ENCODE data around the gene SVBP. TPM values are rescaled to one million over a fixed set of nuclear protein-coding genes. Genes with fewer than 3 reads are reported as not detected.
A peak's percentile ranks its signal among the peaks of the same experiment; 100 is the strongest.

Gene SVBP
- total and polyA plus RNA-seq, 5 donors from 2014 or later = 24.4 to 126 (median 82.9) TPM

DNA sequence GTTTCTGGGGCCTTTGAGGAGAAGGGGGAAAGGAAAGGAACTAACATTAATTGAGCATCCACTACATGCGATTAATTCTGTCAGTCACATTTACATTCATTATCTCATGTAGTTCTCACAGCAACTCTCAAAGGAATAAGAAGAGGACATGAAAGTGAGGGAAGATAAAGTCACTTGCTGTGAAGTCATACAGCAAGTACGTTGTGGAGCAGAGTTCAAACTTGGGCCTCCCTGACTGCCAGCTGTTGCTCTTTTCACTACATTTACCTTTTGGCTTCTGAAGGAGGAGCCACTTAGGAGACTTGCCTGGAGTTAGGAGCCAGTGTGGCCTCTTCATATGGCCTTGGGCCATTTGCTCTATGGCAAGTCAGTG is 35.4 kb upstream of the SVBP start:
- H3K27me3 ChIP-seq (ENCODE audit: control insufficient read depth, insufficient read depth, low read length) = no peaks in the 10 kb centered on the region
- no peak overlapping the region for H3K4me3 Mint-ChIP-seq
- no peak overlapping the region for H3K27ac Mint-ChIP-seq
- ATAC-seq (ENCODE audit: low read depth in 2 of 2) (no peak), DNase-seq (no peak)
- H3K9me3 ChIP-seq (ENCODE audit: control insufficient read depth in 2 of 2, low read length in 2 of 2) = no peaks in the 10 kb centered on the region
- peaks cover 26% of the 10 kb centered on the region for H3K36me3 Mint-ChIP-seq
- no peaks in the 10 kb centered on the region for H3K27me3 Mint-ChIP-seq
- peaks cover 14% of the 10 kb centered on the region for H3K36me3 ChIP-seq (ENCODE audit: control insufficient read depth, insufficient read depth, low read length)
- H3K9me3 Mint-ChIP-seq = peaks cover 0 to 4% (median 0%) of the 10 kb centered on the region in 7 donors
- H3K4me1 ChIP-seq (ENCODE audit: control insufficient read depth, insufficient read depth, low read length, poor library complexity, severe bottlenecking) = peaks cover 19% of the 10 kb centered on the region
- peaks cover 11 to 23% (median 19%) of the 10 kb centered on the region in 4 donors for H3K4me1 Mint-ChIP-seq
- no peak overlapping the region for H3K27ac ChIP-seq (ENCODE audit: insufficient read depth, low read length, poor library complexity, severe bottlenecking)
- H3K4me3 ChIP-seq (ENCODE audit: low read depth, low read length) = no peak overlapping the region

DNA sequence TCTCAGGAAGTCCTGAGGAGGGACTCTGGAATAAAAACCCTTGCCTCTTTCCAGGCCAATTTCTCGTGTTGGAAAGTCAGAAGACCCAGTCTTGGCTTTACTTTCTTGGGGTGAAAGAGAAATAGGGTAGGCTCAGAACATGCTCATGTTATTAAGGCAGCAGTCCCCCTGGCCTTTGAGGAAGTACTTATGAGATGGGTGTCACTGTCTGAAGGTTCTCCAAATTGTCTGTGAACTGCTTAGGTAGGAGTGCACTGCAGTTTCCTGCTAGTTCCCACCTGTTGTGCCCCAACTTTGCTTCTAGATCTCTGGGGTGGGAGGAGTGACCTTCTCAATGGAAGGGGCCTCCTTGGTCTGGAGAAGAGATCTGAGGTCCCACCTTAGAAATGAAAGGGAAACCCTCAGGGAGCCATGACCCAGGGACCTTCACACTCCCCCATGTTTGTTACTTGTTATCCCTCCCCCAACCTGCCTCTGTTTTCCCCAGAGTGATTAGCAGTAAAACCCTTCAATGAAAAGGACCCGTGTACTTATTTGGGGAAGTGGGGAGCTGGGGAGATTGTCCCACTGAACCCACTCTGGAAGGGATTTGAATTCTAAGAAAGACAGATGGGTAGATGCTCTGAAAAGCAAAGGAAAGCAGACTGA is 34.9 kb upstream of the SVBP start:
- H3K36me3 ChIP-seq (ENCODE audit: control insufficient read depth, insufficient read depth, low read length) = peaks cover 14% of the 10 kb centered on the region
- no peaks in the 10 kb centered on the region for H3K9me3 ChIP-seq (ENCODE audit: control insufficient read depth in 2 of 2, low read length in 2 of 2)
- peaks cover 11 to 28% (median 24%) of the 10 kb centered on the region in 4 donors for H3K4me1 Mint-ChIP-seq
- H3K27me3 Mint-ChIP-seq = no peaks in the 10 kb centered on the region
- peaks cover 26% of the 10 kb centered on the region for H3K36me3 Mint-ChIP-seq
- H3K4me3 Mint-ChIP-seq = no peak overlapping the region
- no peaks in the 10 kb centered on the region for H3K27me3 ChIP-seq (ENCODE audit: control insufficient read depth, insufficient read depth, low read length)
- no peak overlapping the region for H3K4me3 ChIP-seq (ENCODE audit: low read depth, low read length)
- ATAC-seq (ENCODE audit: low read depth in 2 of 2) (no peak), DNase-seq (no peak)
- H3K27ac Mint-ChIP-seq = peak overlapping the region in 1 of 3 donors; percentile 63
- H3K27ac ChIP-seq (ENCODE audit: insufficient read depth, low read length, poor library complexity, severe bottlenecking) = no peak overlapping the region
- peaks cover 0 to 4% (median 0%) of the 10 kb centered on the region in 7 donors for H3K9me3 Mint-ChIP-seq
- peaks cover 24% of the 10 kb centered on the region for H3K4me1 ChIP-seq (ENCODE audit: control insufficient read depth, insufficient read depth, low read length, poor library complexity, severe bottlenecking)

DNA sequence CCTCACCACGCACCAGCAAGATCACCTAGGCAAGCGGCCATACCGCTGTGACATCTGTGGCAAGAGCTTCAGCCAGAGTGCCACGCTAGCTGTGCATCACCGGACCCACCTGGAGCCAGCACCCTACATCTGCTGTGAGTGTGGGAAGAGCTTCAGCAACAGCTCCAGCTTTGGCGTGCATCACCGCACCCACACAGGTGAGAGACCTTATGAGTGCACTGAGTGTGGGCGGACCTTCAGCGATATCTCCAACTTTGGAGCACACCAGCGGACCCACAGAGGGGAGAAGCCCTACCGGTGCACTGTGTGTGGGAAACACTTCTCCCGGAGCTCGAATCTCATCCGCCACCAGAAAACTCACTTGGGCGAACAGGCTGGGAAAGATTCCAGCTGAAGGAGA is 34.2 kb upstream of the SVBP start:
- Mint-ChIP-seq H3K9me3 (peaks cover 0 to 4% (median 0%) of the 10 kb centered on the region in 7 donors), H3K36me3 (peaks cover 26% of the 10 kb centered on the region)

DNA sequence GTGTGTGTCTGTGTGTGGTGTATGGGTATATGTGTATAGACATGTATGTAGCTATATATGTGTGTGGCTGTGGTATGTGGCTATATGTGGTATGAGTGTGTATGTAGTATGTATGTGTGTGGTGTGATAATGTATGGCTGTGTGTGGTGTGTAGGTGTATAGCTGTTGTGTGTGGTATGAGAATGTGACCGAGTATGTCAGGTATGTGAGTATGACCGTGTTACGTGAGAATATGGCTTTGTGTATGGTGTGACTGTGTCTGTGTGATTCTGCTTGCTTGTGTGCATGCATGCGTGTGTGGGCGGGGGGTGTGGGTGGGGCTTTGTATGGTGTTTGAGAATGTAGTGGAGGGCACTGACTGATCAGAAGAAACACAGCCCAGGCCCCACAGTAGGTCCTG is 32.7 kb upstream of the SVBP start:
- H3K36me3 ChIP-seq (ENCODE audit: control insufficient read depth, insufficient read depth, low read length) = peaks cover 14% of the 10 kb centered on the region
- no peak overlapping the region for H3K27ac ChIP-seq (ENCODE audit: insufficient read depth, low read length, poor library complexity, severe bottlenecking)
- no peaks in the 10 kb centered on the region for H3K27me3 ChIP-seq (ENCODE audit: control insufficient read depth, insufficient read depth, low read length)
- no peaks in the 10 kb centered on the region for H3K9me3 ChIP-seq (ENCODE audit: control insufficient read depth in 2 of 2, low read length in 2 of 2)
- ATAC-seq (ENCODE audit: low read depth in 2 of 2) (no peak), DNase-seq (no peak)
- H3K4me3 Mint-ChIP-seq = peak overlapping the region in 1 of 4 donors; percentile 78
- H3K27me3 Mint-ChIP-seq = no peaks in the 10 kb centered on the region
- peak overlapping the region in 1 of 3 donors; percentile 0 for H3K27ac Mint-ChIP-seq
- peaks cover 0 to 4% (median 0%) of the 10 kb centered on the region in 7 donors for H3K9me3 Mint-ChIP-seq
- H3K4me1 Mint-ChIP-seq = peaks cover 11 to 40% (median 29%) of the 10 kb centered on the region in 4 donors
- H3K36me3 Mint-ChIP-seq = peaks cover 26% of the 10 kb centered on the region
- H3K4me1 ChIP-seq (ENCODE audit: control insufficient read depth, insufficient read depth, low read length, poor library complexity, severe bottlenecking) = peaks cover 36% of the 10 kb centered on the region
- H3K4me3 ChIP-seq (ENCODE audit: low read depth, low read length) = no peak overlapping the region

More for the DNA sequence above, 34.2 kb upstream of the SVBP start:
- H3K4me1 Mint-ChIP-seq = peaks cover 11 to 31% (median 26%) of the 10 kb centered on the region in 4 donors
- H3K9me3 ChIP-seq (ENCODE audit: control insufficient read depth in 2 of 2, low read length in 2 of 2) = no peaks in the 10 kb centered on the region
- H3K4me3 Mint-ChIP-seq = no peak overlapping the region
- DNase-seq (no peak), ATAC-seq (ENCODE audit: low read depth in 2 of 2) (no peak)
- H3K27me3 ChIP-seq (ENCODE audit: control insufficient read depth, insufficient read depth, low read length) = no peaks in the 10 kb centered on the region
- H3K27ac Mint-ChIP-seq = no peak overlapping the region
- H3K4me3 ChIP-seq (ENCODE audit: low read depth, low read length) = no peak overlapping the region
- no peak overlapping the region for H3K27ac ChIP-seq (ENCODE audit: insufficient read depth, low read length, poor library complexity, severe bottlenecking)
- no peaks in the 10 kb centered on the region for H3K27me3 Mint-ChIP-seq
- peaks cover 28% of the 10 kb centered on the region for H3K4me1 ChIP-seq (ENCODE audit: control insufficient read depth, insufficient read depth, low read length, poor library complexity, severe bottlenecking)
- H3K36me3 ChIP-seq (ENCODE audit: control insufficient read depth, insufficient read depth, low read length) = peaks cover 14% of the 10 kb centered on the region

DNA sequence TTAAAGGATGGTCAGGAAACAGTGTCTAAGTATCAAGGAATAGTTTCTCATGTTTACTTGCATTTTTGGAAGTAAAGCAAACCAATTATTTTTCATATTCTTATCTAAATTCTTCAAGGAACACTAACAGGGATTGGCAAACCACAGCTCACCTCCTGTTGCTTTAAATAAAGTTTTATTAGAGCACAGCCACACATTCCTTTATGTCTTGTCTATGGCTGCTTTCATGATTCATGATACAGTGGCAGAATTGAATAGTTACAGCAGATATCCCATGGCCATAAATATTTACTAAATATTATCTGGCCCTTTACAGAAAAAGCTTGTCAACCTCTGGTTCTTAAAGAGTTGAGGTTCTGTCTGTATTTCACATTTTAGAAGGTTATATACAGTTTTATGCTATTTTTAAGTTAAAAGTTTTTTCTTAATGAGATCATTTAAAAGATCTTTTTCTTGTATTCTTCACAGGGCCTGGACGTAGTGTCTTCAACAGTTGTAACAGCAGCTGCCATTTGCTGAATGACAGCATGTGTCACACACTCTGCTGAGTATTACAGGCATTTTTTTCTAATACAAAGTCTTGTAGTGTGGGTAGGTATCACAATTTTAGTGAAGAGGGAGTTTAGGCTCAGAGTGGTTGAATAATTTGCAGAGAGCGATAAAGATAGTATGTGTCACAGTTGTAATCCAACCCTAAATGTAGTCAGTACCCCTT is 31.8 kb upstream of the SVBP start:
- H3K9me3 ChIP-seq (ENCODE audit: control insufficient read depth in 2 of 2, low read length in 2 of 2) = no peaks in the 10 kb centered on the region
- H3K27me3 Mint-ChIP-seq = no peaks in the 10 kb centered on the region
- H3K4me3 ChIP-seq (ENCODE audit: low read depth, low read length) = peak overlapping the region; percentile 94
- peak overlapping the region in 1 of 3 donors; percentile 97 for H3K27ac Mint-ChIP-seq
- no peak overlapping the region for H3K27ac ChIP-seq (ENCODE audit: insufficient read depth, low read length, poor library complexity, severe bottlenecking)
- no peak for ATAC-seq (ENCODE audit: low read depth in 2 of 2)
- peaks cover 11 to 43% (median 30%) of the 10 kb centered on the region in 4 donors for H3K4me1 Mint-ChIP-seq
- H3K27me3 ChIP-seq (ENCODE audit: control insufficient read depth, insufficient read depth, low read length) = no peaks in the 10 kb centered on the region
- peaks cover 14% of the 10 kb centered on the region for H3K36me3 ChIP-seq (ENCODE audit: control insufficient read depth, insufficient read depth, low read length)
- peaks cover 36% of the 10 kb centered on the region for H3K4me1 ChIP-seq (ENCODE audit: control insufficient read depth, insufficient read depth, low read length, poor library complexity, severe bottlenecking)
- peaks cover 26% of the 10 kb centered on the region for H3K36me3 Mint-ChIP-seq
- peaks cover 0 to 4% (median 0%) of the 10 kb centered on the region in 7 donors for H3K9me3 Mint-ChIP-seq
- DNase-seq = no peak
- H3K4me3 Mint-ChIP-seq = peak overlapping the region; percentile 2 to 95 (median 72)

DNA sequence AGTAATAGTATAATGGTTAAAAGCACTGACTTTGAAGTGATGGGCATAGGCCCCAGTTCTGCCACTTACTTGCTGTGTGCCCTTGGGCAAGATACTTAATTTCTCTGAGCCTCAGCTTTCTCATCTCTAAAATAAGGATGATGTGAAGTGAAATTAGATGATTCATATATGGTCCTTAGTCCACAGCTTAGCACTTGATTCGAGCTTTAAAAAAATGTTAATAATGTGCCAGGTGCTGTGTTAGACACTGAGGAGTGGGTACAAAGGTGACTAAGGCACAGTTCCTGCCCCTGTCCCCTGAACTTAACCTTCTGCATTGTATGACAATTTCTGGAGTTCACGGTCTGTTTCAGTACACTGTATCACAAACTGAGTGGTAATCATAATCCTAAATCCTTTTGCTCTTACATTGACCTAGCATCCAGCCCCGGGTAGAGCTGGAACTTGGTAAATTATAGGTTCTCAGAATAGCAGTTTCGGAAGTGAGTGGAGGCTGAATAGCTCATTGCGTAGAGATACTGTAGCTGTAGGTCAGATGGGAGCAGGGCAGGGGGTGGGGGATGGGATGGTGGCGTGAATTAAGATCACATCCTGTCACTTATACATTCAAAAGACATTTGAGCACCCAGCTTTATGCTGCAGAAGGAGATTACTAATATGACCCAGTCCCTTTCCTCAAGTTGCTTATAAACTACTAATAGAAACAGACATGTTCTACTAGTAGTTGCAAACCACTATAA is 30.7 kb upstream of the SVBP start:
- Mint-ChIP-seq H3K27ac (peak overlapping the region; percentile 83 to 97 (median 87)), H3K9me3 (peaks cover 0 to 4% (median 0%) of the 10 kb centered on the region in 7 donors), H3K4me3 (peak overlapping the region; percentile 91 to 96 (median 95)), H3K4me1 (peaks cover 11 to 43% (median 30%) of the 10 kb centered on the region in 4 donors), H3K36me3 (peaks cover 34% of the 10 kb centered on the region), H3K27me3 (no peaks in the 10 kb centered on the region)
- Histone ChIP-seq H3K4me3 (ENCODE audit: low read depth, low read length) (peak overlapping the region; percentile 94), H3K36me3 (ENCODE audit: control insufficient read depth, insufficient read depth, low read length) (peaks cover 14% of the 10 kb centered on the region), H3K4me1 (ENCODE audit: control insufficient read depth, insufficient read depth, low read length, poor library complexity, severe bottlenecking) (peaks cover 36% of the 10 kb centered on the region), H3K27me3 (ENCODE audit: control insufficient read depth, insufficient read depth, low read length) (no peaks in the 10 kb centered on the region), H3K9me3 (ENCODE audit: control insufficient read depth in 2 of 2, low read length in 2 of 2) (no peaks in the 10 kb centered on the region), H3K27ac (ENCODE audit: insufficient read depth, low read length, poor library complexity, severe bottlenecking) (no peak overlapping the region)
- DNase-seq (peak in 1 of 3 donors; percentile 61), ATAC-seq (ENCODE audit: low read depth in 2 of 2) (no peak)

DNA sequence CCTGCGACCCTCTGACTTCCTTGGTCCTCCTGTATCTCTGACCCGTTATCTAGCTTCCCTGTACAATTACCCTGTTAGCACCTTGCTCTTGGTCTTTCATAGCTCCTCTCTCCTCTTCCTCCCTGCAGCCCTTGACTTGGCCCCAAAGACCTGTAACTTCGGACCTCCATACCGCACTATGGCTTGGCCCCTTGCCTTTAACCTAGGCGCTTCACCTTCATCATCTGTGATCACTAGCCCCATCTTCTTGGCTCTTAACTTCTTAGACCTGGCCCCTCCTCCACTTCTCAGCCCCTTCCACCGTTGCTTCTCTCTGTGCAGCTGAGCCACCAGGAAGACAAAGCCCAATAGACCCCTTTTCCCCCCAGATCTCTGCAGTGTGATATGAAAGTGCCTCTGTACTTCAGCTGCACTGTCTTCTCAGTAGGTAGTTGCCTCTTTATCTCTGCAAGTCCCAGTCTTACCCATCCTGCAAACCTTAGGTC is 30.0 kb upstream of the SVBP start:
- H3K4me1 ChIP-seq (ENCODE audit: control insufficient read depth, insufficient read depth, low read length, poor library complexity, severe bottlenecking) = peaks cover 36% of the 10 kb centered on the region
- DNase-seq (peak in 1 of 3 donors; percentile 16), ATAC-seq (ENCODE audit: low read depth in 2 of 2) (no peak)
- H3K9me3 ChIP-seq (ENCODE audit: control insufficient read depth in 2 of 2, low read length in 2 of 2) = no peaks in the 10 kb centered on the region
- H3K4me3 ChIP-seq (ENCODE audit: low read depth, low read length) = peak overlapping the region; percentile 94
- peak overlapping the region; percentile 91 to 96 (median 95) for H3K4me3 Mint-ChIP-seq
- no peaks in the 10 kb centered on the region for H3K27me3 Mint-ChIP-seq
- peaks cover 11 to 43% (median 30%) of the 10 kb centered on the region in 4 donors for H3K4me1 Mint-ChIP-seq
- peak overlapping the region; percentile 87 to 97 (median 93) for H3K27ac Mint-ChIP-seq
- peaks cover 0 to 4% (median 0%) of the 10 kb centered on the region in 7 donors for H3K9me3 Mint-ChIP-seq
- no peaks in the 10 kb centered on the region for H3K27me3 ChIP-seq (ENCODE audit: control insufficient read depth, insufficient read depth, low read length)
- peak overlapping the region; percentile 73 for H3K27ac ChIP-seq (ENCODE audit: insufficient read depth, low read length, poor library complexity, severe bottlenecking)
- H3K36me3 Mint-ChIP-seq = peaks cover 32% of the 10 kb centered on the region
- H3K36me3 ChIP-seq (ENCODE audit: control insufficient read depth, insufficient read depth, low read length) = peaks cover 14% of the 10 kb centered on the region
